ENCODE data around the gene P3H2.

Gene P3H2

DNA sequence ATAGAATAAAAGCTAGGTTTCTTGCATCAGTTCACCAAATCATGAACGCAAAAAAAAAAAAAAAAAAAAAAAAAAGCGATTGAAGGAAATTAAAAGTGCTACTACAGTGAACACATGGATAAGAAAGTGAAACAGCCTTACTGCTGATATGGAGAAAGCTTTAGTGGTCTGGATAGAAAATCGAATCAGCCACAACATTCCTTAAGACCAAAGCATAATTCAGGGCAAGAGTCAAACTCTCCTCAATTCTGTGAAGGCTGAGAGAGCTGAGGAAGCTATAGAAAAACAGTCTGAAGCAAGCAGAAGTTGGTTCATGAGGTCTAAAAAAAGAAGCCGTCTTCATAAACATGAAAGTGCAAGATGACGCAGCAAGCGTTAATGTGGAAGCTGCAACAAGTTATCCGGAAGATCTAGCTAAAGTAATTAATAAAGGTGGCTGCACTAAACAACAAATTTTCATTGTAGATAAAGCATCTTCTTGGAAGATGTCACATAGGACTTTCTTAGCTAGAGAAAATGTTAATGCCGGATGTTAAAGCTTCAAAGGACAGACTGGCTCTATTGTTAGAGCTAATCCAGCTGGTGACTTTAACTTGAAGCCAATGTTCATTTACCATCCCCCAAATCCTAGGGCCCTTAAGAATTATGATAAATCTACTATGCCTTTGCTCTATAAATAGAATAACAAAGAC is 19.2 kb downstream of the P3H2 start:
- POLR2A ChIA-PET: interaction anchor here (0.6 to 1.1 kb wide), 3 partner anchors 16 to 19 kb away, joined by 3 to 4 read pairs (median 3); partner anchors contain the start of gene P3H2
- no peaks in the 10 kb centered on the region for H3K36me3 ChIP-seq (ENCODE audit: control insufficient read depth in 2 of 2, insufficient read depth in 1 of 2, low read length in 2 of 2)
- no peak overlapping the region for H3K27ac ChIP-seq (ENCODE audit: extremely low read depth, low read depth, low read length)
- CTCF ChIA-PET: interaction anchor here (1.1 kb wide), 1 partner anchor 141 kb away, joined by 4 read pairs; no protein-coding TSS in a partner anchor
- no peaks in the 10 kb centered on the region for H3K9me3 ChIP-seq (ENCODE audit: control insufficient read depth, insufficient read depth, low read depth, low read length)
- no peak for TF ChIP-seq ZNF785 (tag by site-specific recombination; IDR thresholded peaks at IDR 0.05)
- no peak for TF ChIP-seq ZNF2 (tag by site-specific recombination; IDR thresholded peaks at IDR 0.05)
- TF ChIP-seq, protein P1, sequence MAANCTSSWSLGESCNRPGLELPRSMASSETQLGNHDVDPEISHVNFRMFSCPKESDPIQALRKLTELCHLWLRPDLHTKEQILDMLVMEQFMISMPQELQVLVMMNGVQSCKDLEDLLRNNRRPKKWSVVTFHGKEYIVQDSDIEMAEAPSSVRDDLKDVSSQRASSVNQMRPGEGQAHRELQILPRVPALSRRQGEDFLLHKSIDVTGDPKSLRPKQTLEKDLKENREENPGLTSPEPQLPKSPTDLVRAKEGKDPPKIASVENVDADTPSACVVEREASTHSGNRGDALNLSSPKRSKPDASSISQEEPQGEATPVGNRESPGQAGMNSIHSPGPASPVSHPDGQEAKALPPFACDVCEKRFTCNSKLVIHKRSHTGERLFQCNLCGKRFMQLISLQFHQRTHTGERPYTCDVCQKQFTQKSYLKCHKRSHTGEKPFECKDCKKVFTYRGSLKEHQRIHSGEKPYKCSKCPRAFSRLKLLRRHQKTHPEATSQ (tag by site-specific recombination; IDR thresholded peaks at IDR 0.05): no peak
- TF ChIP-seq ZBTB48 (tag by site-specific recombination; IDR thresholded peaks at IDR 0.05): no peak
- no peak for TF ChIP-seq ZBTB21 (tag by site-specific recombination; IDR thresholded peaks at IDR 0.05)
- TF ChIP-seq PRDM1 (tag by site-specific recombination; IDR thresholded peaks at IDR 0.05): peak; percentile 87
- H3K4me1 ChIP-seq (ENCODE audit: control insufficient read depth, insufficient read depth, low read length): peaks cover 3% of the 10 kb centered on the region; the same call in 1 of the 2 replicates
- no peak overlapping the region for H3K4me3 ChIP-seq (ENCODE audit: low read depth, low read length)

DNA sequence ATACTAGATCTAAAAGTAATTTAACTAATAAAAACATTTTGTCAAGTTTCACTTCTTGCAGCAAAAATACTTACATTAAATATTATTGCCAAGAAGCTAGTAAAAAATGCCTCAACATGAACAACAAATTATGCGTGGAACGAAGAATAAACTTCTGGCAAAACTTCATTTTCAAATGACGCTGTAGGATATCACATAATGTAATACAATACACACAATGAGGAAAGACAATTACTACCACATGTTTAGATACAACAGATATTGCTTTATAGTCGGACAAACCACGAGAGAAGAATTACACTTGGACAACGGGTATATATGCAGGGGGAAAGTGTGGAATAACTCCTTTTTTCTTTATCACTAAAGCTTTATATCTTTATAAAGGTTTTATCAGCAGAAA is 21.6 kb downstream of the P3H2 start:
- no peak overlapping the region for H3K4me3 ChIP-seq (ENCODE audit: low read depth, low read length)
- no peaks in the 10 kb centered on the region for H3K36me3 ChIP-seq (ENCODE audit: control insufficient read depth in 2 of 2, insufficient read depth in 1 of 2, low read length in 2 of 2)
- H3K9me3 ChIP-seq (ENCODE audit: control insufficient read depth, insufficient read depth, low read depth, low read length): no peaks in the 10 kb centered on the region
- CTCF ChIA-PET: no interaction called here
- TF ChIP-seq ZEB2 (tag by site-specific recombination; IDR thresholded peaks at IDR 0.05) (0 out of 2 replicates have a peak, but pooled peaks have one; percentile 29), ZNF791 (tag by site-specific recombination; IDR thresholded peaks at IDR 0.05) (no peak)
- TF ChIP-seq, protein P2, sequence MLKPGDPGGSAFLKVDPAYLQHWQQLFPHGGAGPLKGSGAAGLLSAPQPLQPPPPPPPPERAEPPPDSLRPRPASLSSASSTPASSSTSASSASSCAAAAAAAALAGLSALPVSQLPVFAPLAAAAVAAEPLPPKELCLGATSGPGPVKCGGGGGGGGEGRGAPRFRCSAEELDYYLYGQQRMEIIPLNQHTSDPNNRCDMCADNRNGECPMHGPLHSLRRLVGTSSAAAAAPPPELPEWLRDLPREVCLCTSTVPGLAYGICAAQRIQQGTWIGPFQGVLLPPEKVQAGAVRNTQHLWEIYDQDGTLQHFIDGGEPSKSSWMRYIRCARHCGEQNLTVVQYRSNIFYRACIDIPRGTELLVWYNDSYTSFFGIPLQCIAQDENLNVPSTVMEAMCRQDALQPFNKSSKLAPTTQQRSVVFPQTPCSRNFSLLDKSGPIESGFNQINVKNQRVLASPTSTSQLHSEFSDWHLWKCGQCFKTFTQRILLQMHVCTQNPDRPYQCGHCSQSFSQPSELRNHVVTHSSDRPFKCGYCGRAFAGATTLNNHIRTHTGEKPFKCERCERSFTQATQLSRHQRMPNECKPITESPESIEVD (tag by site-specific recombination; IDR thresholded peaks at IDR 0.05): peak; percentile 89
- peaks cover 3% of the 10 kb centered on the region; the same call in 1 of the 2 replicates for H3K4me1 ChIP-seq (ENCODE audit: control insufficient read depth, insufficient read depth, low read length)
- no peak overlapping the region for H3K27ac ChIP-seq (ENCODE audit: extremely low read depth, low read depth, low read length)
- POLR2A ChIA-PET: interaction anchor here (1.4 kb wide), 1 partner anchor 21 kb away, joined by 3 read pairs; the partner anchor contains the start of gene P3H2

DNA sequence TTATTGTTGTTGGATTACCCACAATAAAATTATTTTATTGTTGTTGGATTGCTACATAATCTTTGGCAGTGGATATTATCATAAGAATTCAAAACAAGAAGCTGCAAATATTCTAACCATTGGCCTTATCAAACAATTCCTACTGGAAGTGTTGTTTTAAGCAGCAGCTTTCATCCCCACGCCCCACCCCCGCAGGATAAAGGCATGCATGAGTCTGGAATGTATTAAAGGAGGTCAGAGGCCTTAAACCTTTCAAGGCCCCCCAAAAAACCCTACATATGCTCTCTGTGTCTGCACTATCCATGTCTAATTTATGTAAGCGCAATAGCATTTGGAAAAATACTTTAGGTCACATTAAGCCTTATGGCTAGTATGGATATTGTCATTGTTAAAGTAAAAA is 23.1 kb downstream of the P3H2 start:
- H3K4me1 ChIP-seq (ENCODE audit: control insufficient read depth, insufficient read depth, low read length): peaks cover 3% of the 10 kb centered on the region; the same call in 1 of the 2 replicates
- H3K36me3 ChIP-seq (ENCODE audit: control insufficient read depth in 2 of 2, insufficient read depth in 1 of 2, low read length in 2 of 2): no peaks in the 10 kb centered on the region
- POLR2A ChIA-PET: no interaction called here
- no peak overlapping the region for H3K4me3 ChIP-seq (ENCODE audit: low read depth, low read length)
- no peaks in the 10 kb centered on the region for H3K9me3 ChIP-seq (ENCODE audit: control insufficient read depth, insufficient read depth, low read depth, low read length)
- CTCF ChIA-PET: interaction anchor here (1.4 kb wide), 1 partner anchor 105 kb away, joined by 3 read pairs; no protein-coding TSS in a partner anchor
- no peak overlapping the region for H3K27ac ChIP-seq (ENCODE audit: extremely low read depth, low read depth, low read length)
- TF ChIP-seq, protein P3, sequence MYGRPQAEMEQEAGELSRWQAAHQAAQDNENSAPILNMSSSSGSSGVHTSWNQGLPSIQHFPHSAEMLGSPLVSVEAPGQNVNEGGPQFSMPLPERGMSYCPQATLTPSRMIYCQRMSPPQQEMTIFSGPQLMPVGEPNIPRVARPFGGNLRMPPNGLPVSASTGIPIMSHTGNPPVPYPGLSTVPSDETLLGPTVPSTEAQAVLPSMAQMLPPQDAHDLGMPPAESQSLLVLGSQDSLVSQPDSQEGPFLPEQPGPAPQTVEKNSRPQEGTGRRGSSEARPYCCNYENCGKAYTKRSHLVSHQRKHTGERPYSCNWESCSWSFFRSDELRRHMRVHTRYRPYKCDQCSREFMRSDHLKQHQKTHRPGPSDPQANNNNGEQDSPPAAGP (tag by site-specific recombination; IDR thresholded peaks at IDR 0.05): no peak
- TF ChIP-seq, protein P4, sequence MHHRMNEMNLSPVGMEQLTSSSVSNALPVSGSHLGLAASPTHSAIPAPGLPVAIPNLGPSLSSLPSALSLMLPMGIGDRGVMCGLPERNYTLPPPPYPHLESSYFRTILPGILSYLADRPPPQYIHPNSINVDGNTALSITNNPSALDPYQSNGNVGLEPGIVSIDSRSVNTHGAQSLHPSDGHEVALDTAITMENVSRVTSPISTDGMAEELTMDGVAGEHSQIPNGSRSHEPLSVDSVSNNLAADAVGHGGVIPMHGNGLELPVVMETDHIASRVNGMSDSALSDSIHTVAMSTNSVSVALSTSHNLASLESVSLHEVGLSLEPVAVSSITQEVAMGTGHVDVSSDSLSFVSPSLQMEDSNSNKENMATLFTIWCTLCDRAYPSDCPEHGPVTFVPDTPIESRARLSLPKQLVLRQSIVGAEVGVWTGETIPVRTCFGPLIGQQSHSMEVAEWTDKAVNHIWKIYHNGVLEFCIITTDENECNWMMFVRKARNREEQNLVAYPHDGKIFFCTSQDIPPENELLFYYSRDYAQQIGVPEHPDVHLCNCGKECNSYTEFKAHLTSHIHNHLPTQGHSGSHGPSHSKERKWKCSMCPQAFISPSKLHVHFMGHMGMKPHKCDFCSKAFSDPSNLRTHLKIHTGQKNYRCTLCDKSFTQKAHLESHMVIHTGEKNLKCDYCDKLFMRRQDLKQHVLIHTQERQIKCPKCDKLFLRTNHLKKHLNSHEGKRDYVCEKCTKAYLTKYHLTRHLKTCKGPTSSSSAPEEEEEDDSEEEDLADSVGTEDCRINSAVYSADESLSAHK (tag by site-specific recombination; IDR thresholded peaks at IDR 0.05): 0 out of 2 replicates have a peak, but pooled peaks have one; percentile 60
